ENCODE measurements around the gene CALR3.

GRCh38 chr19:16542045-16542909 is 46.3 kb upstream of the CALR3 start, which contains the start of gene CHERP:
- TF ChIP-seq, protein P1, sequence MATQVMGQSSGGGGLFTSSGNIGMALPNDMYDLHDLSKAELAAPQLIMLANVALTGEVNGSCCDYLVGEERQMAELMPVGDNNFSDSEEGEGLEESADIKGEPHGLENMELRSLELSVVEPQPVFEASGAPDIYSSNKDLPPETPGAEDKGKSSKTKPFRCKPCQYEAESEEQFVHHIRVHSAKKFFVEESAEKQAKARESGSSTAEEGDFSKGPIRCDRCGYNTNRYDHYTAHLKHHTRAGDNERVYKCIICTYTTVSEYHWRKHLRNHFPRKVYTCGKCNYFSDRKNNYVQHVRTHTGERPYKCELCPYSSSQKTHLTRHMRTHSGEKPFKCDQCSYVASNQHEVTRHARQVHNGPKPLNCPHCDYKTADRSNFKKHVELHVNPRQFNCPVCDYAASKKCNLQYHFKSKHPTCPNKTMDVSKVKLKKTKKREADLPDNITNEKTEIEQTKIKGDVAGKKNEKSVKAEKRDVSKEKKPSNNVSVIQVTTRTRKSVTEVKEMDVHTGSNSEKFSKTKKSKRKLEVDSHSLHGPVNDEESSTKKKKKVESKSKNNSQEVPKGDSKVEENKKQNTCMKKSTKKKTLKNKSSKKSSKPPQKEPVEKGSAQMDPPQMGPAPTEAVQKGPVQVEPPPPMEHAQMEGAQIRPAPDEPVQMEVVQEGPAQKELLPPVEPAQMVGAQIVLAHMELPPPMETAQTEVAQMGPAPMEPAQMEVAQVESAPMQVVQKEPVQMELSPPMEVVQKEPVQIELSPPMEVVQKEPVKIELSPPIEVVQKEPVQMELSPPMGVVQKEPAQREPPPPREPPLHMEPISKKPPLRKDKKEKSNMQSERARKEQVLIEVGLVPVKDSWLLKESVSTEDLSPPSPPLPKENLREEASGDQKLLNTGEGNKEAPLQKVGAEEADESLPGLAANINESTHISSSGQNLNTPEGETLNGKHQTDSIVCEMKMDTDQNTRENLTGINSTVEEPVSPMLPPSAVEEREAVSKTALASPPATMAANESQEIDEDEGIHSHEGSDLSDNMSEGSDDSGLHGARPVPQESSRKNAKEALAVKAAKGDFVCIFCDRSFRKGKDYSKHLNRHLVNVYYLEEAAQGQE (IDR thresholded peaks at IDR 0.05; ENCODE audit: borderline replicate concordance) = peak; percentile 62
- TF ChIP-seq POLR2AphosphoS5 (IDR thresholded peaks at IDR 0.05) (peak; percentile 89), RAD21 (conservative IDR thresholded peaks at IDR 0.05) (peak; percentile 55), EZH2 (IDR thresholded peaks at IDR 0.05; ENCODE audit: borderline replicate concordance, insufficient read depth, low read length, poor library complexity, severe bottlenecking) (no peak), SMC3 (conservative IDR thresholded peaks at IDR 0.05; ENCODE audit: poor library complexity) (peak; percentile 51), EP300 (conservative IDR thresholded peaks at IDR 0.05; ENCODE audit: poor library complexity, severe bottlenecking) (peak; percentile 38), TAF1 (IDR thresholded peaks at IDR 0.05; ENCODE audit: low read depth) (no peak)
- TF ChIP-seq, protein P2, sequence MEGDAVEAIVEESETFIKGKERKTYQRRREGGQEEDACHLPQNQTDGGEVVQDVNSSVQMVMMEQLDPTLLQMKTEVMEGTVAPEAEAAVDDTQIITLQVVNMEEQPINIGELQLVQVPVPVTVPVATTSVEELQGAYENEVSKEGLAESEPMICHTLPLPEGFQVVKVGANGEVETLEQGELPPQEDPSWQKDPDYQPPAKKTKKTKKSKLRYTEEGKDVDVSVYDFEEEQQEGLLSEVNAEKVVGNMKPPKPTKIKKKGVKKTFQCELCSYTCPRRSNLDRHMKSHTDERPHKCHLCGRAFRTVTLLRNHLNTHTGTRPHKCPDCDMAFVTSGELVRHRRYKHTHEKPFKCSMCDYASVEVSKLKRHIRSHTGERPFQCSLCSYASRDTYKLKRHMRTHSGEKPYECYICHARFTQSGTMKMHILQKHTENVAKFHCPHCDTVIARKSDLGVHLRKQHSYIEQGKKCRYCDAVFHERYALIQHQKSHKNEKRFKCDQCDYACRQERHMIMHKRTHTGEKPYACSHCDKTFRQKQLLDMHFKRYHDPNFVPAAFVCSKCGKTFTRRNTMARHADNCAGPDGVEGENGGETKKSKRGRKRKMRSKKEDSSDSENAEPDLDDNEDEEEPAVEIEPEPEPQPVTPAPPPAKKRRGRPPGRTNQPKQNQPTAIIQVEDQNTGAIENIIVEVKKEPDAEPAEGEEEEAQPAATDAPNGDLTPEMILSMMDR (IDR thresholded peaks at IDR 0.05; ENCODE audit: poor library complexity, severe bottlenecking) = no peak

Measured in neural cell (in vitro differentiated cells).